ENCODE results near the gene GNB2.

GRCh38 chr7:100674411-100675104 lies 1.0 kb downstream of the GNB2 start:
- no peak for TF ChIP-seq POLR2A (IDR thresholded peaks at IDR 0.05; ENCODE audit: low read depth, low read length)
- no peak for TF ChIP-seq POU2F2 (IDR thresholded peaks at IDR 0.05; ENCODE audit: low read depth, low read length)
- no peak for TF ChIP-seq PAX5 (IDR thresholded peaks at IDR 0.05; ENCODE audit: insufficient read depth, low read length, severe bottlenecking)
- TF ChIP-seq POLR2AphosphoS5 (IDR thresholded peaks at IDR 0.05; ENCODE audit: low read depth, low read length): no peak
- no peak for TF ChIP-seq TAF1 (IDR thresholded peaks at IDR 0.05; ENCODE audit: low read depth, low read length)
- TF ChIP-seq SPI1 (IDR thresholded peaks at IDR 0.05; ENCODE audit: low read depth, low read length): 0 out of 2 replicates have a peak, but pooled peaks have one; percentile 22
